ENCODE results near the gene KIF4A.

DNA sequence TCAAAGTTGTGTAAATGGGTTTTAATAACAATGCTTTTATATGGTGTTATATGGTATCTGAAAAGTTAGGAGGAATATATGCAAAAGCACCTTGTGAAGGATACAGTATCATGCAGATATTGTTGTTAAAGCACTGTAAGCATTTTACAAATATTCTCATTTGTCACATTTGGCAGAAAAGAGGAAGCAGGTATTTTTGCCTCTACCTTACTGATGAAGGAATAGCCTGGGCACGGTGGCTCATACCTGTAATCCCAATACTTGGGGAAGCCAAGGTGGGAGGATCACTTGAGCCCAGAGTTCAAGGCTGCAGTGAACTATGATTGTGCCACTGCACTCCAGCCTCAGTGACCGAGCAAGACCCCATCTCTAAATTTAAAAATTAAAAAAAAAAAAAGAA is 121.0 kb downstream of the KIF4A start:
- no peak for TF ChIP-seq CBFB (IDR thresholded peaks at IDR 0.05; ENCODE audit: low read depth)
- no peak for TF ChIP-seq POLR2AphosphoS5 (IDR thresholded peaks at IDR 0.05; ENCODE audit: low read length)
- TF ChIP-seq, protein P1, sequence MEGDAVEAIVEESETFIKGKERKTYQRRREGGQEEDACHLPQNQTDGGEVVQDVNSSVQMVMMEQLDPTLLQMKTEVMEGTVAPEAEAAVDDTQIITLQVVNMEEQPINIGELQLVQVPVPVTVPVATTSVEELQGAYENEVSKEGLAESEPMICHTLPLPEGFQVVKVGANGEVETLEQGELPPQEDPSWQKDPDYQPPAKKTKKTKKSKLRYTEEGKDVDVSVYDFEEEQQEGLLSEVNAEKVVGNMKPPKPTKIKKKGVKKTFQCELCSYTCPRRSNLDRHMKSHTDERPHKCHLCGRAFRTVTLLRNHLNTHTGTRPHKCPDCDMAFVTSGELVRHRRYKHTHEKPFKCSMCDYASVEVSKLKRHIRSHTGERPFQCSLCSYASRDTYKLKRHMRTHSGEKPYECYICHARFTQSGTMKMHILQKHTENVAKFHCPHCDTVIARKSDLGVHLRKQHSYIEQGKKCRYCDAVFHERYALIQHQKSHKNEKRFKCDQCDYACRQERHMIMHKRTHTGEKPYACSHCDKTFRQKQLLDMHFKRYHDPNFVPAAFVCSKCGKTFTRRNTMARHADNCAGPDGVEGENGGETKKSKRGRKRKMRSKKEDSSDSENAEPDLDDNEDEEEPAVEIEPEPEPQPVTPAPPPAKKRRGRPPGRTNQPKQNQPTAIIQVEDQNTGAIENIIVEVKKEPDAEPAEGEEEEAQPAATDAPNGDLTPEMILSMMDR (IDR thresholded peaks at IDR 0.05 in 2 of 3, conservative IDR thresholded peaks at IDR 0.05 in 1 of 3; ENCODE audit: control insufficient read depth in 2 of 3, extremely low read depth in 1 of 3, insufficient read depth in 1 of 3, low read depth in 3 of 3, low read length in 3 of 3) = no peak
- TF ChIP-seq, protein P2, sequence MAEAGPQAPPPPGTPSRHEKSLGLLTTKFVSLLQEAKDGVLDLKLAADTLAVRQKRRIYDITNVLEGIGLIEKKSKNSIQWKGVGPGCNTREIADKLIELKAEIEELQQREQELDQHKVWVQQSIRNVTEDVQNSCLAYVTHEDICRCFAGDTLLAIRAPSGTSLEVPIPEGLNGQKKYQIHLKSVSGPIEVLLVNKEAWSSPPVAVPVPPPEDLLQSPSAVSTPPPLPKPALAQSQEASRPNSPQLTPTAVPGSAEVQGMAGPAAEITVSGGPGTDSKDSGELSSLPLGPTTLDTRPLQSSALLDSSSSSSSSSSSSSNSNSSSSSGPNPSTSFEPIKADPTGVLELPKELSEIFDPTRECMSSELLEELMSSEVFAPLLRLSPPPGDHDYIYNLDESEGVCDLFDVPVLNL (IDR thresholded peaks at IDR 0.05; ENCODE audit: low read depth, low read length) = no peak
- no peak for TF ChIP-seq PAX5 (IDR thresholded peaks at IDR 0.05; ENCODE audit: borderline replicate concordance, low read depth, low read length)
- TF ChIP-seq POLR2A (IDR thresholded peaks at IDR 0.05; ENCODE audit: low read depth, low read length) = no peak
- TF ChIP-seq POU2F2 (IDR thresholded peaks at IDR 0.05; ENCODE audit: borderline replicate concordance, low read depth, low read length) = no peak

Measured in GM12878 (cell line).